K562 (cell line): ENCODE data around the gene GYG2. TPM values are rescaled to one million over a fixed set of nuclear protein-coding genes. Genes with fewer than 3 reads are reported as not detected.

Experiments
- ATAC-seq: fragments of 200-7000 bp; cut with Tn5 transposase; 3 replicates; pipeline ENCODE4 v1.9.1; 2020; ENCODE audit warnings: moderate library complexity
- BruUV-seq: library from RNA; stranded (reverse); fragments of 400-500 nt; replicated peaks from 2 replicates; lab custom pipeline; 2021; lab: Mats Ljungman, UMichigan
- CTCF ChIA-PET: fragments of 300-600 bp; formaldehyde crosslinking; extraction: SDS; loops from one replicate; lab custom pipeline; 2021; ENCODE audit warnings: low intra/inter-chr PET ratio; lab: Yijun Ruan, JAX
- POLR2A ChIA-PET: fragments of 300-600, 350-650 bp; sonication (Branson Sonifier 250); formaldehyde crosslinking; extraction: SDS; loops from one replicate; lab custom pipeline; 2021; ENCODE audit warnings: antibody characterized with exemption, inconsistent platforms; lab: Yijun Ruan, JAX
- DNase-seq, 4 experiments: peaks; one replicate each; pipeline versions ENCODE4 v3.0.0 to v3.0.0-alpha.2; 2011 to 2018; ENCODE audit warnings: low spot score in 3 of 4, mixed read lengths in 3 of 4; ENCODE audit errors: extremely low read depth in 1 of 4
- FAIRE-seq: peaks from 2 replicates; lab custom pipeline; 2011; peaks lifted over from hg19 to GRCh38; lab: Jason Lieb, UNC
- H2AFZ ChIP-seq: 2 replicates; pipeline ENCODE4 v1.6.0; 2011; ENCODE audit warnings: low read depth, low read length, control low read depth, inconsistent platforms
- H3K27ac ChIP-seq: fragments of 200-600 bp; 3 replicates; pipeline ENCODE4 v1.8.0; 2011; ENCODE audit warnings: low read depth, mild to moderate bottlenecking, control low read depth, inconsistent platforms, low read length, moderate library complexity, mixed read lengths; ENCODE audit errors: extremely low read depth
- H3K27me3 ChIP-seq, 2 experiments: fragments of 300-600 bp in 1 of 2; 2 replicates in 1 of 2; 3 replicates in 1 of 2; pipeline versions ENCODE4 v1.6.0 to v1.8.0; 2011; ENCODE audit warnings: inconsistent platforms in 2 of 2, low read length in 2 of 2, mild to moderate bottlenecking in 1 of 2, mixed read lengths in 1 of 2, moderate library complexity in 1 of 2; ENCODE audit not compliant: control insufficient read depth in 2 of 2, insufficient read depth in 2 of 2
- H3K36me3 ChIP-seq: fragments of 300-600 bp; 3 replicates; pipeline ENCODE4 v1.8.0; 2011; ENCODE audit warnings: mild to moderate bottlenecking, low read length, inconsistent platforms; ENCODE audit not compliant: control insufficient read depth, insufficient read depth
- H3K4me1 ChIP-seq, 2 experiments: fragments of 200-600 bp in 1 of 2; replicated peaks in 1 of 2; 2 replicates in 1 of 2; 3 replicates in 1 of 2; pipeline versions ENCODE4 v1.5.1 to v1.8.0; 2011; ENCODE audit warnings: inconsistent platforms in 2 of 2, low read length in 2 of 2, mild to moderate bottlenecking in 1 of 2, mixed read lengths in 1 of 2, moderate library complexity in 1 of 2; ENCODE audit not compliant: control insufficient read depth in 2 of 2, insufficient read depth in 2 of 2
- H3K4me2 ChIP-seq: 2 replicates; pipeline ENCODE4 v1.6.1; 2011; ENCODE audit warnings: low read length, control low read depth, inconsistent platforms, mixed read lengths; ENCODE audit not compliant: insufficient read depth
- H3K4me3 ChIP-seq: fragments of 200-600 bp; sonication (generic), shearing (Covaris generic); 2 replicates; pipeline ENCODE4 v1.5.1; 2016; ENCODE audit warnings: control low read depth, inconsistent platforms
- H3K79me2 ChIP-seq: fragments of 200-600 bp; 3 replicates; pipeline ENCODE4 v1.8.0; 2011; ENCODE audit warnings: low read length, inconsistent platforms; ENCODE audit not compliant: control insufficient read depth, insufficient read depth
- H3K9ac ChIP-seq, 2 experiments: 2 replicates each; pipeline versions ENCODE4 v1.6.0 to v1.6.1; 2011; ENCODE audit warnings: low read depth in 2 of 2, low read length in 2 of 2, control low read depth in 1 of 2, inconsistent platforms in 1 of 2, mild to moderate bottlenecking in 1 of 2, mixed read lengths in 1 of 2; ENCODE audit not compliant: insufficient read depth in 1 of 2
- H3K9me1 ChIP-seq: one replicate; pipeline ENCODE4 v1.6.0; 2011; ENCODE audit warnings: inconsistent platforms, mild to moderate bottlenecking, low read length, moderate library complexity; ENCODE audit not compliant: control insufficient read depth, insufficient read depth
- H3K9me3 ChIP-seq: replicated peaks from 2 replicates; pipeline ENCODE4 v1.5.1; 2011; ENCODE audit warnings: low read depth, low read length, inconsistent platforms; ENCODE audit not compliant: control insufficient read depth, insufficient read depth
- H4K20me1 ChIP-seq: replicated peaks from 2 replicates; pipeline ENCODE4 v1.6.1; 2011; ENCODE audit warnings: low read length, inconsistent platforms, mixed read lengths; ENCODE audit not compliant: control insufficient read depth, insufficient read depth
- ADNP ChIP-seq: fragments of 200-800 bp; sonication (Bioruptor generic); IDR thresholded peaks from 2 replicates; pipeline ENCODE4 v1.6.1; 2016; ENCODE audit warnings: missing genetic modification characterization, missing compliant biosample characterization
- CEBPG ChIP-seq, 3 experiments: fragments of 200-800 bp in 1 of 3; sonication (Bioruptor generic) in 1 of 3; sonication (generic) in 1 of 3; formaldehyde crosslinking in 1 of 3; IDR thresholded peaks in 2 of 3; conservative IDR thresholded peaks in 1 of 3; 2 replicates each; pipeline versions ENCODE4 v1.6.1 to v1.8.0; 2016 to 2022; ENCODE audit warnings: missing compliant biosample characterization in 2 of 3, missing genetic modification characterization in 2 of 3, mild to moderate bottlenecking in 1 of 3, missing genetic modification reagents in 1 of 3
- DACH1 ChIP-seq: fragments of 450-650 bp; IDR thresholded peaks from 2 replicates; pipeline ENCODE4 v1.6.1; 2018; ENCODE audit not compliant: partially characterized antibody
- NR4A1 ChIP-seq, 2 experiments: fragments of 250-450 bp in 1 of 2; fragments of 450-650 bp in 1 of 2; sonication (Bioruptor Pico) in 1 of 2; IDR thresholded peaks; 2 replicates each; pipeline versions ENCODE4 v1.4.0 to v1.6.1; 2016 to 2020; ENCODE audit warnings: mild to moderate bottlenecking in 2 of 2, missing compliant biosample characterization in 1 of 2, missing genetic modification characterization in 1 of 2, moderate library complexity in 1 of 2
- RAD21 ChIP-seq, 2 experiments: fragments of 250-450 bp in 1 of 2; fragments of 450-650 bp in 1 of 2; sonication (Bioruptor Pico) in 1 of 2; formaldehyde crosslinking in 1 of 2; IDR thresholded peaks in 1 of 2; conservative IDR thresholded peaks in 1 of 2; 2 replicates each; pipeline versions ENCODE4 v1.4.0 to v1.8.0; 2020 to 2022; ENCODE audit warnings: mild to moderate bottlenecking in 2 of 2, moderate library complexity in 1 of 2
- SMC3 ChIP-seq: conservative IDR thresholded peaks from 2 replicates; pipeline ENCODE4 v1.6.1; 2011; ENCODE audit warnings: low read depth, low read length, improper control_type of control experiment; ENCODE audit not compliant: insufficient read depth
- ZKSCAN3 ChIP-seq: fragments of 250-450 bp; sonication (Bioruptor Pico); IDR thresholded peaks from 2 replicates; pipeline ENCODE4 v1.4.0; 2020
- ZNF507 ChIP-seq: conservative IDR thresholded peaks from 2 replicates; pipeline ENCODE4 v1.6.1; 2017; ENCODE audit warnings: missing genetic modification characterization, missing compliant biosample characterization
- ZNF699 ChIP-seq: fragments of 250-450 bp; sonication (Bioruptor Pico); IDR thresholded peaks from 2 replicates; pipeline ENCODE4 v1.8.0; 2021; ENCODE audit warnings: mild to moderate bottlenecking, moderate library complexity; ENCODE audit not compliant: insufficient replicate concordance
- WGBS: fragments of 100-300 bp; shearing (Covaris generic); methylation state at CpG from one replicate; pipeline ENCODE4 v1.1.6; 2016; ENCODE audit warnings: low coverage, mixed read lengths; ENCODE audit not compliant: insufficient coverage; ENCODE audit errors: missing lambda C conversion rate; 5-methylcytosine and 5-hydroxymethylcytosine counted together
- in situ Hi-C: fragments of 300-500 bp; cut with MboI; formaldehyde crosslinking; loops from 4 replicates; pipeline ENCODE4 v1.15.0; 2018; ENCODE audit warnings: inconsistent platforms, mixed read lengths
- intact Hi-C: fragments of 100-400 bp; cut with micrococcal nuclease; formaldehyde crosslinking; loops from 2 replicates; pipeline ENCODE4 v1.14.2; 2022
- polyA plus RNA-seq, 8 experiments: library from polyadenylated mRNA; depleted of rRNA in 4 of 8; stranded (reverse) in 5 of 8; unstranded in 3 of 8; fragments of >200 nt; fragmentation: Nextera tagmentation in 2 of 8; fragmentation: Illumina TruSeq in 1 of 8; extraction: Ambion mirVana in 2 of 8; extraction: Trizol in 1 of 8; gene quantifications; 2 replicates each; pipeline versions ENCODE4 v1.2.1 to v1.2.3, GENCODE V29; 2011 to 2014; ENCODE audit warnings: inconsistent platforms in 1 of 8, missing spikeins in 1 of 8
- total RNA-seq, 7 experiments: library from RNA; depleted of rRNA in 6 of 7; stranded (reverse); fragments of >200 nt in 6 of 7; fragmentation: Illumina TruSeq in 2 of 7; extraction: Trizol in 2 of 7; gene quantifications; 2 replicates each; pipeline versions ENCODE4 v1.2.1 to v1.2.3, GENCODE V29; 2011 to 2021; ENCODE audit warnings: low replicate concordance in 1 of 7
- TF ChIP-seq, protein P1 (sequence below): fragments of 450-650 bp; IDR thresholded peaks from 2 replicates; pipeline ENCODE4 v1.6.1; 2016; ENCODE audit warnings: antibody characterized with exemption
- TF ChIP-seq, protein P2 (sequence below), 2 experiments: fragments of 200-800 bp in 1 of 2; sonication (Bioruptor generic) in 1 of 2; sonication (generic) in 1 of 2; formaldehyde crosslinking in 1 of 2; IDR thresholded peaks in 1 of 2; conservative IDR thresholded peaks in 1 of 2; 2 replicates each; pipeline versions ENCODE4 v1.5.0 to v1.6.1; 2016 to 2020; ENCODE audit warnings: missing compliant biosample characterization in 1 of 2, missing genetic modification characterization in 1 of 2, missing genetic modification reagents in 1 of 2

Gene GYG2
- total and polyA plus RNA-seq, 9 of the 15 experiments (the other 6 are each of a cell fraction or from before 2014, with no cell fraction given), result 0.24 to 4.4 (median 2.9) TPM

DNA sequence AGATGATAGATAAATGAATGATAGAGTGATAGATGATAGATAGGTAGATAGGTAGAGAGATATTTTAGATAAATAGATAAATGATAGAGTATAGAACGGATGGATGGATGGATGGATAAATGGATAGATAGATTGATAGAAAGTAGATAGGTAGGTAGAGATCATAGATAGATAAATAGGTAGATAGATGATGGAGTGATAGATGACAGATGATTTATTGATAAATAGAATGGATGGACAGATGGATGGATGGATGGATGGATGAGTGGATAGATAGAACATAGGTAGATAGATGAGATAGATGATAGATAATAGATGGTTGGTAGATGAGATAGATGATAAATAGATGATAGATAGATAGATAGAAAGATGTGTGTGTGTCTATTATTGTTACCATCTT, 50.9 kb downstream of the GYG2 start:
- TF ChIP-seq, protein P1, sequence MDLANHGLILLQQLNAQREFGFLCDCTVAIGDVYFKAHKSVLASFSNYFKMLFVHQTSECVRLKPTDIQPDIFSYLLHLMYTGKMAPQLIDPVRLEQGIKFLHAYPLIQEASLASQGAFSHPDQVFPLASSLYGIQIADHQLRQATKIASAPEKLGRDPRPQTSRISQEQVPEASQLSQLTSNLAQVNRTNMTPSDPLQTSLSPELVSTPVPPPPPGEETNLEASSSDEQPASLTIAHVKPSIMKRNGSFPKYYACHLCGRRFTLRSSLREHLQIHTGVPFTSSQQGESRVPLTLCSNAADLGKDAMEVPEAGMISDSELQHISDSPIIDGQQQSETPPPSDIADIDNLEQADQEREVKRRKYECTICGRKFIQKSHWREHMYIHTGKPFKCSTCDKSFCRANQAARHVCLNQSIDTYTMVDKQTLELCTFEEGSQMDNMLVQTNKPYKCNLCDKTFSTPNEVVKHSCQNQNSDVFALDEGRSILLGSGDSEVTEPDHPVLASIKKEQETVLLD, result peak; percentile 67; the same call in 1 of the 2 replicates
- TF ChIP-seq NR4A1 (CRISPR knock-in tag; IDR thresholded peaks at IDR 0.05), result no peak
- no peak for TF ChIP-seq NR4A1 (tag; IDR thresholded peaks at IDR 0.05)
- TF ChIP-seq DACH1, result peak; percentile 62
- TF ChIP-seq RAD21 (CRISPR knock-in tag; conservative IDR thresholded peaks at IDR 0.05 in 1 of 2, IDR thresholded peaks at IDR 0.05 in 1 of 2), result no peak
- no peak for TF ChIP-seq ZNF507 (tag)
- TF ChIP-seq SMC3, result no peak
- TF ChIP-seq ZKSCAN3 (CRISPR knock-in tag), result no peak
- no peak for TF ChIP-seq ADNP (tag)
- no peak for TF ChIP-seq ZNF699 (CRISPR knock-in tag)
- no peak for TF ChIP-seq CEBPG (CRISPR knock-in tag; IDR thresholded peaks at IDR 0.05)
- TF ChIP-seq CEBPG (tag; conservative IDR thresholded peaks at IDR 0.05 in 1 of 2, IDR thresholded peaks at IDR 0.05 in 1 of 2), result no peak
- TF ChIP-seq, protein P2, sequence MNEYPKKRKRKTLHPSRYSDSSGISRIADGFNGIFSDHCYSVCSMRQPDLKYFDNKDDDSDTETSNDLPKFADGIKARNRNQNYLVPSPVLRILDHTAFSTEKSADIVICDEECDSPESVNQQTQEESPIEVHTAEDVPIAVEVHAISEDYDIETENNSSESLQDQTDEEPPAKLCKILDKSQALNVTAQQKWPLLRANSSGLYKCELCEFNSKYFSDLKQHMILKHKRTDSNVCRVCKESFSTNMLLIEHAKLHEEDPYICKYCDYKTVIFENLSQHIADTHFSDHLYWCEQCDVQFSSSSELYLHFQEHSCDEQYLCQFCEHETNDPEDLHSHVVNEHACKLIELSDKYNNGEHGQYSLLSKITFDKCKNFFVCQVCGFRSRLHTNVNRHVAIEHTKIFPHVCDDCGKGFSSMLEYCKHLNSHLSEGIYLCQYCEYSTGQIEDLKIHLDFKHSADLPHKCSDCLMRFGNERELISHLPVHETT (CRISPR knock-in tag; conservative IDR thresholded peaks at IDR 0.05 in 1 of 2, IDR thresholded peaks at IDR 0.05 in 1 of 2), result no peak
- no peaks in the 10 kb centered on the region for H3K79me2 ChIP-seq
- no TSS peak for BruUV-seq
- no peaks in the 10 kb centered on the region for H4K20me1 ChIP-seq
- ATAC-seq, result no peak
- peaks cover 6 to 11% of the 10 kb centered on the region in 2 experiments; a peak in 4 of 5 replicates for H3K4me1 ChIP-seq
- POLR2A ChIA-PET, result no interaction called here
- H3K36me3 ChIP-seq, result no peaks in the 10 kb centered on the region
- intact Hi-C loops (loop anchor here (10.0 kb wide), 1 partner anchor 155 kb away; no protein-coding TSS in a partner anchor), in situ Hi-C loops (loop anchor here (25.0 kb wide), 1 partner anchor 758 kb away; no protein-coding TSS in a partner anchor)
- H3K9me3 ChIP-seq, result peaks cover 15% of the 10 kb centered on the region
- no peak for FAIRE-seq
- WGBS, result 47% methylated on average over 1 of the region's 1 CpG
- no peak overlapping the region for H3K27ac ChIP-seq
- H3K9ac ChIP-seq, result no peak overlapping the region
- CTCF ChIA-PET, result no interaction called here
- no peaks in the 10 kb centered on the region for H3K9me1 ChIP-seq
- no peak overlapping the region for H3K4me2 ChIP-seq
- H2AFZ ChIP-seq, result no peak overlapping the region
- no peak for DNase-seq
- no peaks in the 10 kb centered on the region for H3K27me3 ChIP-seq
- H3K4me3 ChIP-seq, result no peak overlapping the region
